Measurements from ENCODE around the gene TGM3.
A peak's percentile ranks its signal among the peaks of the same experiment; 100 is the strongest.

The TGM3 gene

GRCh38 chr20:2386516-2387179, 90.8 kb downstream of the TGM3 start:
- DNase-seq (ENCODE audit: low read depth): peak; percentile 94
- TF ChIP-seq CTCF (IDR thresholded peaks at IDR 0.05; ENCODE audit: insufficient read depth, low read depth, low read length, missing control alignments): no peak
- no peak overlapping the region for H3K4me3 ChIP-seq (ENCODE audit: low read length)

GRCh38 chr20:2387180-2387577, 91.4 kb downstream of the TGM3 start:
- peak; percentile 41 for DNase-seq (ENCODE audit: low read depth)
- TF ChIP-seq CTCF (IDR thresholded peaks at IDR 0.05; ENCODE audit: insufficient read depth, low read depth, low read length, missing control alignments): peak; percentile 59
- no peak overlapping the region for H3K4me3 ChIP-seq (ENCODE audit: low read length)

GRCh38 chr20:2387580-2387979, 91.8 kb downstream of the TGM3 start:
- DNase-seq (ENCODE audit: low read depth): no peak
- no peak for TF ChIP-seq CTCF (IDR thresholded peaks at IDR 0.05; ENCODE audit: insufficient read depth, low read depth, low read length, missing control alignments)
- H3K4me3 ChIP-seq (ENCODE audit: low read length): no peak overlapping the region

Data from epithelial cell of esophagus (primary cell).